HUES64 (cell line): ENCODE data around the gene FRMD3.

Experiments
- H3K27ac ChIP-seq: 2 replicates; pipeline ENCODE4 v1.7.0; 2013; ENCODE audit warnings: low read depth, low read length, inconsistent platforms
- H3K27me3 ChIP-seq: 2 replicates; pipeline ENCODE4 v1.6.1; 2013; ENCODE audit warnings: mild to moderate bottlenecking, low read length; ENCODE audit not compliant: insufficient read depth
- H3K36me3 ChIP-seq: 2 replicates; pipeline ENCODE4 v1.6.1; 2013; ENCODE audit warnings: mild to moderate bottlenecking, low read length; ENCODE audit not compliant: insufficient read depth
- H3K4me1 ChIP-seq: 2 replicates; pipeline ENCODE4 v1.6.1; 2013; ENCODE audit warnings: mild to moderate bottlenecking, low read length, moderate library complexity; ENCODE audit not compliant: insufficient read depth
- H3K4me3 ChIP-seq: 2 replicates; pipeline ENCODE4 v1.5.1; 2013; ENCODE audit warnings: mild to moderate bottlenecking, low read length, moderate library complexity
- H3K9ac ChIP-seq: 2 replicates; pipeline ENCODE4 v1.6.1; 2013; ENCODE audit warnings: mild to moderate bottlenecking, low read depth, low read length
- H3K9me3 ChIP-seq: 2 replicates; pipeline ENCODE4 v1.6.1; 2013; ENCODE audit warnings: low read depth, low read length; ENCODE audit not compliant: insufficient read depth
- WGBS: fragments of 150-250, 120-280 bp; methylation state at CpG from one replicate; pipeline ENCODE4 v1.1.7; 2013; ENCODE audit warnings: missing lambda C conversion rate; 5-methylcytosine and 5-hydroxymethylcytosine counted together

The FRMD3 gene

DNA sequence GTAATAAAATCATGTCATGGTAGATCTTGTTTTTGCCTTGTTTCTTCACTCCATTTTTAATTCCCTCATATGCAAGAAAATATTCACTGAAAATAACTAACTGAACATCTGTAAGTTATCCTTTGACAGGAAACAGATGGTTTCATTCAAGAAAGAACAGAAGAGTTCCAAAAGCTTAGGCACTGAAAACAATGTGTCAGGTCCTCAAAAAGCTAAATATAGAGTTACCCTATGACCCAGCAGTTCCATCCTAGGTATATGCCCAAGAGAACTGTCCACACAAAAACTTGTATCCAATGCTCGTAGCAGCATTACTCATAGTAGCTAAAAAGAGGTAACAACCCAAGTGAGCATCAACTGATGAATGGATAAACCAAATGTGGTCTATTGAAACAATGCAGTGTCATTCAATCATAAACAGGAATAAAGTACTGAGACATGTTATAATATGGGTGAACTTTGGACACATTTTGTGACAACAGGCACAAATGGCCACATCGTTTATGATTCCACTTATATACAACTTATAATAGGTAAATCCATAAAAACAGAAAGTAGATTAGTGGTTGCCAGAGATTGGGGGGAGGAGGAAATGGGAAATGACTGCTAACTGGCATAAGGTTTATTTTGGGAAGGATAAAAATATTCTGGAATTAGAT is 231.0 kb downstream of the FRMD3 start:
- H3K4me1 ChIP-seq: no peaks in the 10 kb centered on the region
- no peak overlapping the region for H3K27ac ChIP-seq
- H3K9me3 ChIP-seq: no peaks in the 10 kb centered on the region
- no peaks in the 10 kb centered on the region for H3K36me3 ChIP-seq
- WGBS: 94% methylated on average over 1 of the region's 2 CpGs
- no peak overlapping the region for H3K4me3 ChIP-seq
- H3K27me3 ChIP-seq: no peaks in the 10 kb centered on the region
- no peak overlapping the region for H3K9ac ChIP-seq

DNA sequence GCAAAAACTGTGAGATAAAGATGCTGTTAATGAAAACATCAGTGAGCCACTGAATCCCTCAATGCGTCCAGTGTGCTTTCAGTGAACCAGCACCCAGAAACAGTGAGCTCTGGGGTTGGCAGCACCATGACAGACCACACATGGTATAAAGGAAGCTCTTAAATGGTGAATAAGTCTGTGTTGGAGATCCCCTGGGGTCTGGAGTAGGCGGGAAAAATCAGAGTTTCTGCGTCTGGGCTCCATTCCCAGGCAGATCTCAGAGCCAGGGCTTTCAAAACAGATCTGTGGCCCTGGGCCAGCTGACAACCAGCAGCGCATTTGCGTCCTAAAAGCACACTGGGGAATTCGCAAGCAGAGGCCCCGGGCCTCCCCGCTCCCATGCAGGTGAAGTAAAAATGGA is 233.5 kb downstream of the FRMD3 start:
- no peak overlapping the region for H3K9ac ChIP-seq
- H3K4me3 ChIP-seq: no peak overlapping the region
- H3K27me3 ChIP-seq: no peaks in the 10 kb centered on the region
- no peaks in the 10 kb centered on the region for H3K36me3 ChIP-seq
- no peak overlapping the region for H3K27ac ChIP-seq
- no peaks in the 10 kb centered on the region for H3K9me3 ChIP-seq
- no peaks in the 10 kb centered on the region for H3K4me1 ChIP-seq
- WGBS: 87% methylated on average over 8 of the region's 8 CpGs

DNA sequence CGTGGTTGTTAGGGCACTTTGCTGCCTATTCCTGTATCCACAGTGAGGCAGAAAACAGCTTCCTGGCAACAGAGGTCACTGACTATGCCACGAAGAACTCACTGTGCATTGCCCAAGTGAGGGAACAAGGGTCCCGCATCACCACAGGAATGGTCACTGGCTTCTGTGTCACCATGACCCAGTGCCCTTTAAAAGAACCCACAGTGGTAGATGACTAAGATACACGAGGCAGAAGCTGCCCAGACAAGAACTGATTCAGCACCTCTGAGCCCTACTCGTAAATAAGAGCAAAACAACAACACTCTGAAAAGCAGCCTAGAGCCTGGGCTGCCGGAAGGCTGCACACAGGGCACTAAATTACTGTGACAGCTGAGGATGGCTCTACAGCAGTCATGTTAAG is 238.6 kb downstream of the FRMD3 start:
- H3K27ac ChIP-seq: no peak overlapping the region
- H3K9me3 ChIP-seq: no peaks in the 10 kb centered on the region
- H3K4me1 ChIP-seq: no peaks in the 10 kb centered on the region
- no peak overlapping the region for H3K4me3 ChIP-seq
- WGBS: 78% methylated on average over 6 of the region's 6 CpGs
- H3K36me3 ChIP-seq: no peaks in the 10 kb centered on the region
- no peak overlapping the region for H3K9ac ChIP-seq
- no peaks in the 10 kb centered on the region for H3K27me3 ChIP-seq

DNA sequence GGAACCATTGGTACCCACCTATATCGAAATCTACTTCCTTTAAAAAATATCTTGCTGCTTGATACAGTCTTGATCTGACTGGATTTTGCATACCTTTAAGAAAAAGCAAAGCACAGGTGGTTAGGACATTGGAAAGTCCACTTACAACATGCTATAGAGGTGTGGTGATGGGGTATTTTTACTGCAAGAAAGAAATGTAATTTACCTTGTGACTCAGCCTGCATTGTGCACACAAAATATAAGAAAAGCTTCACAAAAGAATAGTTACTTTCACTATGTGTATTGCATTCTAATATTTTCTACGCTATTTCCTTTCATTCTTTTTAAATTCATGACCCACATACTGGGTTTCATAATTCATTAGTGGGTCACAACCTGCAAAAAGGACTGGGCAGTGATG is 239.1 kb downstream of the FRMD3 start:
- no peaks in the 10 kb centered on the region for H3K27me3 ChIP-seq
- no peaks in the 10 kb centered on the region for H3K9me3 ChIP-seq
- 89% methylated on average over 2 of the region's 2 CpGs for WGBS
- H3K4me1 ChIP-seq: no peaks in the 10 kb centered on the region
- H3K4me3 ChIP-seq: no peak overlapping the region
- no peaks in the 10 kb centered on the region for H3K36me3 ChIP-seq
- H3K27ac ChIP-seq: no peak overlapping the region
- H3K9ac ChIP-seq: no peak overlapping the region

DNA sequence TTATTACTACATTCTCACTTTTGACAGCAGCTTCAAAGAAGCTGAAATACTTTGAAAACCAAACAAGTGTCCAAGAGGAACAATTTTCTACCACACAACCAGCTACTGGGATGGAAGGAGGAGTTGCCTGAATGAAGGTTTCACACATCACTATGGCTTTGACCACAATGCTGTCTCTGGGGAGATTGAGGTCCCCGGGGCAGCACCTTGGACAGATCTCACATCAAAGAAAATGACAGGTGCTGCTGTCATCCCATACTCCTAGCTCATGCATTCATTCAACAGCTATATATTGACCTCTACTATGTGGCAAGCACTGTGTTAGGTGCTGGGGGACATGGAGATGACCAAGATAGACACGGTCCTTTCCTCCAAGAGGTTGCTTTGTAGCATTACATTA is 242.1 kb downstream of the FRMD3 start:
- 83% methylated on average over 2 of the region's 2 CpGs for WGBS
- Histone ChIP-seq H3K4me1 (no peaks in the 10 kb centered on the region), H3K9ac (no peak overlapping the region), H3K27me3 (no peaks in the 10 kb centered on the region), H3K9me3 (no peaks in the 10 kb centered on the region), H3K27ac (no peak overlapping the region), H3K4me3 (no peak overlapping the region), H3K36me3 (no peaks in the 10 kb centered on the region)

DNA sequence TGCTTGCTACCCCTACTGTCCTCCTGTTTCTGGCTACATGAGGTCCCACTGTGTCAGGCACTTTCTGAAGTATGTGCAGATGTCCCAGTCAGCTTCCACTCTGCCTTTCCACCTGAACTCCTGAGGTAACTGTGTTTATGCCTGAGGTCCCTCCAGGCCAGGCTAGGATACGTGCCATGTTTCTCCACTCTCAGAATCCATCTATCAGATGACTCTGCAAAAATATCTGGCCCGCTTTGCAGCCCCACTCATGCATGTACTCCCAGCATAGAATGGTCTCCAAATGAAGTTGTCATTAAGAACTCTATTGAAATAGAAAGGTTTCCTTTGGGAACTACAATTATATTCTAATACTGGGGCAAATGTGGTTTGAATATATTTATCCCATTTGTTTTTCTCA is 243.4 kb downstream of the FRMD3 start:
- Histone ChIP-seq H3K4me1 (no peaks in the 10 kb centered on the region), H3K27ac (no peak overlapping the region), H3K36me3 (no peaks in the 10 kb centered on the region), H3K9me3 (no peaks in the 10 kb centered on the region), H3K9ac (no peak overlapping the region), H3K4me3 (no peak overlapping the region), H3K27me3 (no peaks in the 10 kb centered on the region)
- WGBS: 98% methylated on average over 2 of the region's 2 CpGs

DNA sequence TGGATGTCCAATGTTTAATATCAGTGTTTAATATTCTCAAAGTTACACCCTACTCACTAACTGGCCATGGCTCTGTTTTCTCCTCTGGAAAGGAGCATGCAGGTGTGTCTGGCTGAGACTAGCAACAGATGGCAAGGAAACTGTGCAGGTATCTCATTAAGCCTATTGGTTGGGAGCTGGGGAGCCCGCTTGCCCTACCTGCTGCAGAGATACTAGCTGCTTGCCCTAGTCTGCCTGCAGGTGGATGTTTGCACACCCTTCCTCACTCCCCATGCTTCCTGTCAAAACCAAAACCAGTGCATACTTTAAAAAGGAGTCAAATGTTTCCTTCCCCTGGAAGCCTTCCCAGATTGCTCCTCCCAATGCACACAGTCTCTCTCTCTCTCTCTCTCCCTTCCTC is 247.0 kb downstream of the FRMD3 start:
- Histone ChIP-seq H3K9ac (no peak overlapping the region), H3K27ac (no peak overlapping the region), H3K36me3 (no peaks in the 10 kb centered on the region), H3K9me3 (no peaks in the 10 kb centered on the region), H3K4me3 (no peak overlapping the region), H3K4me1 (no peaks in the 10 kb centered on the region), H3K27me3 (no peaks in the 10 kb centered on the region)
- 100% methylated on average over 1 of the region's 1 CpG for WGBS

DNA sequence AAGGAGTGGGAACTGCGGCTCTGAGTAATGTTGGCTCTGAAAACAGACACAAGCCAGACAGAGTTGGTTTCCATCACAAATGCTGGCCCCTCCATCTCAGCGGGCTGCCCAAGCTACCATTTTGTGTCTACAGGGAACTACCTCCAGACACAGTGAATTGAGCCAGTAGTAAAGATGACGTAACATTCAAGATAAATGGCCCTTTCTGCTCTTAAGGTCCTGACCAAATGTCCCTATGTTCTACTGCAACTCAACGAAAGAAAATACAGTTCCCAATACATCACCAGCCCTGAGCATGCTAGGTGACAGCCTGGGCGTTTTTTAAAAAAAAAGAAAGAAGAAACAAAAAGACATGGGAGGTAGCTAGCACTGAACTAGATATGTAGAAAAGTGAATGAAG is 247.5 kb downstream of the FRMD3 start:
- Histone ChIP-seq H3K4me3 (no peak overlapping the region), H3K9ac (no peak overlapping the region), H3K27me3 (no peaks in the 10 kb centered on the region), H3K4me1 (no peaks in the 10 kb centered on the region), H3K9me3 (no peaks in the 10 kb centered on the region), H3K36me3 (no peaks in the 10 kb centered on the region), H3K27ac (no peak overlapping the region)
- 55% methylated on average over 5 of the region's 5 CpGs for WGBS

DNA sequence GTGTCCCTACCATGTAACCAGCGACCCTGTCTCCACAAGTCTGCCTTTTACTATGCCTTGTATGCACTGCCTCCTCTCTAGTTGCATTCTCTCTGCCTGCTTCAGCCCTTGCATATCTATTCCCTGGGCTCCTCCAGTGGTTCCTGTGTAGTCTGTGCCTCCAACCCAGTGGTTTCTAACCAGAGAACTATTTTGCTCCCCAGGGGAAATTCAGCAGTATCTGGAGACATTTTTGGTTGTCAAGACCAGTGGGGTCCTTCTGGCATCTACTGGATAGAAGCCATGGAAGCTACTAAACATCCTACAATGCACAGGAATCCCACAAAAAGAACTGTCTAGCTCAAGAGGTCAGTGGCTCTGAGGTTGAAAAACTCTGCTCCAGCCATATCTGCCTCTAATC is 251.2 kb downstream of the FRMD3 start:
- Histone ChIP-seq H3K4me3 (no peak overlapping the region), H3K9me3 (no peaks in the 10 kb centered on the region), H3K4me1 (peaks cover 4% of the 10 kb centered on the region), H3K27me3 (no peaks in the 10 kb centered on the region), H3K36me3 (no peaks in the 10 kb centered on the region), H3K9ac (no peak overlapping the region), H3K27ac (no peak overlapping the region)
- WGBS: 83% methylated on average over 1 of the region's 1 CpG

DNA sequence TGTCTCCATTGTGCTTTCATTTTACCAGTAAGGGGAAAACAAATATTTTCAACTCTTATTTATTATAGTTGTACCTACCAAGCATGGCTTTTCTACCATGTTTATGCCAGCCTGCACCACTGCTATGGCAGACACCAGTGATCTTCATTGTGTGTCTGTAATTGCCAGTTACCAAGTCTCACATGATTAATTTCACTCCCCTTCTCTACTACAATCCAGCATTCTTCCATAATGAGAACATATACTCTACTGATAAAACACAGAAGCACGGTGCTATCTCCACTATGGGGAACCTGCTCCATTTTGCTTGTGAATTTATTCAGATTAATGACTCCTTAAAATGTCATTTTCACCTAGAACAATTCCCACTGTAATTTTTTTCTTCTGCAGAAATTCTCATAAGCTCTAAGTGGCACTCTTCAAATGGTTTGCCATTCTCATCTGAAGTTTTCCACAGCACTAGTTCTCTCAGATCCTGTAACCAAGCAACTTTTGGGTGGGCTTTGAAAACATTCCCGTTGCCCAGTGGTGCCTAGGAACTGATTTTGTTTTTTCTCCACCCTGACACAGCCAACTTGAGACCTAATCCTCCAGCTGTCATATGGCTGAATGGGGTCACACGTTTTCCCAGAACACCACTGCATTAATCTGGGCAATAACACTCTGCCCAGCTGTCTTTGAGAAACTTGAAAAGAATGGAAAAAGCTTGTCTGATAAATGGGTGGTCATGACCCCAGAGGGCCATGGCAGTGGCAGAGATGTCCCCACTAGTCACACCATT is 252.6 kb downstream of the FRMD3 start:
- Histone ChIP-seq H3K27ac (no peak overlapping the region), H3K4me3 (no peak overlapping the region), H3K36me3 (no peaks in the 10 kb centered on the region), H3K27me3 (no peaks in the 10 kb centered on the region), H3K4me1 (peaks cover 8% of the 10 kb centered on the region), H3K9ac (no peak overlapping the region), H3K9me3 (no peaks in the 10 kb centered on the region)
- 87% methylated on average over 3 of the region's 3 CpGs for WGBS

DNA sequence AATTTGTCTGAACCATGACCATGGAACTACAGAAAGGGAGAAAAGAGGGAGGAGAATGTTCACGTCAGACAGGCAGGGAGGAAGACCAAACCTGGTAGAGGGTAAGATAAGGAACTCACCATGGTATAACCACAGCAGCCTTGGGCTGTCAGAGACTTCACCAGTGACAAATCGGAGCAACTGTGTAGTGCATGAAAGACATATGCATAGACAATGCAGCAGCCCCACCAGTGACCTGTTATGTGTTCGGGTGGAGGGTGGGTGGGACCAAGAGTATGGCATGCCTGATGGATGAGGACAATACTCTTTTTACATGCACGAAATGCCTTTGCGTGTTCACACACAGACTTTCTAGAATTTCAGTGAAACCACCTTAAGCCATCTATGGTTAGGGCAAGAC is 253.5 kb downstream of the FRMD3 start:
- WGBS: 89% methylated on average over 5 of the region's 5 CpGs
- Histone ChIP-seq H3K27me3 (no peaks in the 10 kb centered on the region), H3K4me3 (no peak overlapping the region), H3K4me1 (peaks cover 8% of the 10 kb centered on the region), H3K27ac (no peak overlapping the region), H3K36me3 (no peaks in the 10 kb centered on the region), H3K9me3 (no peaks in the 10 kb centered on the region), H3K9ac (no peak overlapping the region)
